GM21515 (cell line): ENCODE results near the gene PIP4K2B.
"Not testable (repeated sequence)": the region's sequence is repeated elsewhere in the genome, so short reads cannot be mapped to it uniquely, and the experiment has no call there.

Experiments used
- ATAC-seq: cut with Tn5 transposase; IDR thresholded peaks from one replicate; pipeline ENCODE4 v1.9.1; 2021; ENCODE audit not compliant: unreplicated experiment

The PIP4K2B gene

DNA sequence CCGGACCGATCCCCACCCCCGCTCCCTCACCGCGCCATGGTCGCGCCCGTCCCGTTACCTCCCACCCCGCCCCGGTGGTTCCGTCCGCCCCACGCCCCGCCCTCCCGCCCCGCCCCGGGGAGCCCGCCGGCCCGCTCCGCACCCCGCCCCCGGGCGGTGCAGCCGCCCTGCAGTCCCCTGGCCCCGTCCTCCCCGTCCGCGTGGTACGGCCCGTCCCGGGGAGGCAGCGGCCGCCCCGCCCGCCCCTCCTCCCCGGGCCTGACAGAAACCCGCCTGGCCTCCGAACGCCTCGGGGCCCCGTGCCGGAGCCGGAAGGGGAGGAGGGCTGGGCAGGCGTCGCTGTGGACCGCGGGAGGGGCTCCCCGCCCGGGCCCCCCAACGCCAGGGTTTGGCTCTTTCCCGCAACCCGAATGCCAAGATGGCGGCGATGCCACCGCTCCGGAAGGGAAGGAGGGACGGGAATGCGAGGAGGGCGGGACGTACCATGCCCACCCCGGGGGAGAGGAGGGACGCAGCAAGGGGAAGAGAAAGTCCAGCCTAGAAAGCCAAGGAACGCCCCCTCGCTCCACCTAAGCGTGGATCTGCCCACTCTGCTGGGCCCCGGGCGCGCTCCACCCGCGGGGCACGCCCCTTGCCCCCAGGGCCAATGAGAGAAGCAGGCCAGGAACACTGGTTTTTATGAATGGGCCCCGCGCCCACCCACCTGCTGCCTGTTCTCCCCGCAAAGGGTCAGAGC is at the start of gene PIP4K2B:
Gene PIP4K2B, minus strand, starts transcription at position 56 of the 736 bp plus-strand sequence. CDS start 132 bp downstream, outside the sequence.
- ATAC-seq = peak; percentile 71

DNA sequence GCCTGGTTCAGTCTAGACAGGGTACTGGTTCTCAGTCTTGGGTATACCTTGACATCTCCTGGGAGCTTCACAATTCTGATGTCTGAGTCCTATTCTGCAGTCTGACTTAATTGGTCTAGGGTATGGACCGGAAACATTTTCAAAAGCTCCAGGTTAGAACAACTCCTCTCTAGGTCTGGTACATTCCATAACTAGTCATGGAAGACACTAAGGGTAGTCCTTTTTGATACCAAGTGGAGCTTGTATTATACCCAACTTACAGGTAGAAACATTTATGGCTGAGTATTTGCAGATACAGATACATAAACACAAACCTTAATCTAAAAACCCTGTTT is 49.2 kb upstream of the PIP4K2B start:
- no peak for ATAC-seq

DNA sequence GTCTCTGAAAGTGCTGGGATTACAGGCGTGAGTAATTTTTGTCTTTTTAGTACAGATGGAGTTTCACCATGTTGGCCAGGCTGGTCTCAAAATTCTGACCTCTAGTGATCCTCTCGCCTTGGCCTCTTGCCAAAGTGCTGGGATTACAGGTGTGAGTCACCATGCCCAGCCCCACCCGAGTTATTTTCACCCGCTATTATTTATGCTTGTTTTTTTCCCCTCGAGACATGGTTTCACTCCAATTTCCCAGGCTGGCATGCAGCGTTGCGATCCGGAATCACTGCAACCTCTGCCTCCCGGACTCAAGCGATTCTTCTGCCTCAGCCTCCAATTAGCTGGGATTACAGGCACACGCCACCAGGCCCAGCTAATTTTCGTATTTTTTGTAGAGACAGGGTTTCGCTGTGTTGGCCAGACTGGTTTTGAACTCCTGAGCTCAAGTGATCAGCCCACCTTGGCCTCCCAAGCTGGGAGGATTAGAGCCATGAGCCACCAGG is 45.0 kb upstream of the PIP4K2B start:
- ATAC-seq = no peak

DNA sequence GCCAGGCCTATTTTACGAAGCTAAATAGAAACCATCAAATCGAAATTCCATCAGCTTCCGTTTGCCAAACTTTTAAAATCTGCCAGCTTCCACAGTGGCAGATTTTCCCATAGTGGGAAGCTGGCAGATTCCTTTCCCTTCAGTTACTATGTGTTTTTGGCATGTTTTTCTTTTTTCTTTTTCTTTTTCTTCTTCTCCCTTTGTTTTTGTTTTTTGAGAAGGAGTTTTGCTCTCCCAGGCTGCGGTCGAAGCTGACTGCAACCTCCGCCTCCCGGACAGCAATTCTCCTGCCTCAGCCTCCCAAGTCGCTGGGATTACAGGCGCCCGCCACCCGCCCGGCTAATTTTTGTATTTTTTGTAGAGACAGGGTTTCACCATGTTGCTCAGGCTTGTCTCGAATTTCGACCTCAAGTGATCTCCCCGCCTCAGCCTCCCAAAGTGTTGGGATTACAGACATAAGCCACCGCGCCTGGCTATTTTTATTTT is 26.4 kb upstream of the PIP4K2B start:
- no peak for ATAC-seq

DNA sequence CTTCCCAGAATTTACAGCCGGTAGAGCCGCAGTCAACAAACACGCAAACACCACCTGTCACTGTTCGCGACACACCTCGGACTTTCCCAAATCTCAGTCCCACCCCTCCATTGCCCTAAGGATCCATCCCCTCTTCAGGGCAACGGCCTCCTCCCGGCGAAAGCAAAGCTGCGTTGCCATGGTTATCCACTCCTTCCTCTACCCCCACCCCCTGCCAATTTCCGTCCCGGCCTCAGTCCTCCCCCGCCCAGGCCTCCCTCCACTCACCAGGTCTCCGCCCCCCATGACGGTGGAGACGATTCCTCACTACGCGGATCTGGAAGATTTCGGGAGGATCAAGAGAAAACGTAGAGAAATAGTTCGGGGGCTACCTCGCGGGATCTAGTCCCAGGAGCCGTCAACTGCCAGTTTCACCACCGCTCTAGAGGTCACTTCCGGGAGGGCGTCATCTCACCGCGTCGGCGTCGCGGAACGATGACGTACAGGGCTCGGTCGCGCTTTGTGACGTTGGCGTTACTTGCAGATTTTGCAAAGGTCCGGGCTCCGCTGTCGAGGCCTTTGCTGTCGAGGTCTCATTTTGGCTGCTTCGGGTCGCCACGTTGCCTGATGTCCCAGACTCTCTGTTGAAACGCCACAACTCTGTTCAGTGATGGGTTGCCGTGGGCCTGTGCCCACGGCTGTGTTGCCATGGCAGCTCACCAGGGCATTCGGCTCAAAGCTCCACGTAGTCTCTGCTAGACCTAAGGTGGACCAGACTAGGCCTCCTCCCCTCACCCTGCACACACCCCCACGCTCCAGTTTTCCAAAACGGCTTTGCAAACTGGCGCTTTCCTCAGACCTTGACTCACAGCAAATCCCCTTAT is 25.8 kb upstream of the PIP4K2B start, which contains the start of gene CWC25:
Gene CWC25, minus strand, starts transcription at position 423 of the 863 bp plus-strand sequence. Its CDS starts 138 bp downstream, at position 285.
- ATAC-seq = peak; percentile 70

DNA sequence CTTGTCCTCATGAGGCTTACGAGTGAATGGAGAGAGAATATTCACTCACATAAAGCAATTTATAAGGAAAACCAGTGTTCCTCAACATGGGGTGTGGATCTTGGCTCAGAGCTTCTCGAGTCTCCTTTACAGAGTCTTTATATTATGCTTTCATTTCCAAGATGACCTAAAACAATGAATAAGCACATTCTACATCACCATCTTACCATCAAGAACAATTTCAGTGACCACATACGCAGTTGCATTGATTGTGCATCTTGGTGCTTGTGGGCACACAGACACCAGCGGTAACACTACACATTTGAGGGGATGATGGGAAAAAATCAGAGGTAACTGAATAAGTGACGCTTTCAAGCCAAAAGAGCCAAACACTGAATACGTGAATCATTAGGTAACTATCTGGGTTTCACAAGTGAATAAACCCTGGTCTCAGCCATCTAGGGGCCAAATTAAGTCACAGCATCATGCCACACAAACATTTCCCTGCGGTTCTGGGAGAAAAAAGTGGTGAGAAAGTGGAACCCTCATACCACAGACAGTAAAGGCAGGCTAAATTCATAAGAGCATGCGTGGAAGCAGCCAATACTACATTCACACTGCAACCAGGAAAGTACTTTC is 16.3 kb upstream of the PIP4K2B start:
- no peak for ATAC-seq

DNA sequence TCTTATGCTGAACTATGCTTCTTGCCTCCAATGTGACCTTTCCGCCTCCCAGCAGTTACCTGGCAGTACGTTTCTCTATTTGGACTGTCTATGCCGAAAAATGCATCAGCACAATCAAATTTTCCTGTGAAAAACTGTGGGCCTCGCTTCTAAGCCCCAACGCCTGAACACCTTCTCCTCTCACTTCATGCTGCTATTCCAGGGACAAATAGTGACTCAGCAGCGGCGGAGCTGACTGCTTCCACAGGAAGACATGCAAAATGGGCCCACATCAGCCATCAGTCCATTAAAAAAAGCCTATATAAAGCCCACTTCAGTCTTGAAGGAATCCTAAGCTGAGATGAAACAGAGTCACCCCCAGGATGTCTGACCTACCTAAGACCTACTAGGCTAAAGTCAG is 10.5 kb upstream of the PIP4K2B start:
- no peak for ATAC-seq

DNA sequence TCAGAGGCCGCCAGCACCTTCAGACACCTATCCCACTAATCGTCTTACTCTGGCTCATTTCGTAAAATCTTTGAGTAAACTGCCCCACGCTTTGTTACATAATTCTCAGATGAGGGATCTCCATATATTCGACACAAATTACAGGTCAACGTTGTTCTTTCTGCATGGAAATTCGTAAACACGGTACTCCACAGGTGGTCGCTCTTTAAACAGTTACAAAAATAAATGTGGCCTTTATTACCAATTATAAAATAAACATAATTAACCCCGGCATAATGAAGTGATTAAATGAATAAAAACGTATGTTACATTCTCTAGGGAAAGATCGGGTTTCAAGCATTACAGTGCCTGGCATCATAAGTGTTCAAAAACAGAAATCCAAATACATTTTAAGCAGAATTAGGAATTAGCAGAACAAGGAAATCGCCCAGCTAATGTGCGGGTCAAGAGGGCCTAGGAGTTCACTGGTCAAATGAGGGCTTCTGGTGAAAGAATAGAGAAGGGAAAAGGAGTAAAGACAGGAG is 943 bp upstream of the PIP4K2B start:
- no peak for ATAC-seq

DNA sequence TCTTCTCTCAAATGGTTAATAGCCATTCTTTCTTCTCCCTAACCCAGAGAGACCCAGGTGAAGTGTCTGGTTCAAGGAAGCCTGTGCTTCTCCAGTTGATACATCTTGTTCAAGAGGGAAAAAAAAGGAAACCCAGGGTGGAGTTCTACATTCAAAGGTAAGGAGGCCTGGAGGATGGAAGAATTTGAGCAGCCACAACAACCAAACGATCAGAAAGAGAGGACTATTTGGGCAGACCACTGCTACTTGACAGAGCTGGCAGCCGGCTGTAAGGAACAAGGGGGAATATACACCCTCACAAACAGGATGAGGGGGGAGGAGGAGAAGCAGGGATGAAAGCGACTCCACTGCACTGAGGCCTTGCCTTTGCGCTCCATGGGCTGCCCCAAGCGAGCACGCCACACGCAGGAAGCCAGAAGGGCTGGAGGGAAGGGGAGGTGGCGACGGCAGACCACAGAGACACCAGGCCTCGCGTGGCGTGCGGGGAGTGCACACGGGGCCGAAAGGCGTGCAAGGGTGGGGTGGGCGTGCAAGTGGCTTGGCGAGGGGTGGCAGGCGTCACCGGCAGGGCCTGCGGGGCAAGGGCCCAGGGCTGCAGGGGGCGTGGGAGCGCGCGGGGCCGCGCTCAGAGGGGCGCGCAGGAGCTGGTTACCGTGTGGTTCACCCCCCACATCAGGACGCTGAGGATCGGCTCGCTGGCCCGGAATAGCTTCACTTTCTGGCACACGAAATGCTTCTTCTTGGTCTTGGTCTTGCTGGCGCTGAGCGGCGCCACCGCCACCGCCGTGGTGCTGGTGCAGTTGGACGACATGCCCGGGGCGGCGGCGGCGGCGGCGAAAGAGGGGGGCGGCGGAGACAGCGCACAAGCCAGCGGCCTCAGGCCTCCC is 499 bp downstream of the PIP4K2B start:
- ATAC-seq = peak; percentile 32

DNA sequence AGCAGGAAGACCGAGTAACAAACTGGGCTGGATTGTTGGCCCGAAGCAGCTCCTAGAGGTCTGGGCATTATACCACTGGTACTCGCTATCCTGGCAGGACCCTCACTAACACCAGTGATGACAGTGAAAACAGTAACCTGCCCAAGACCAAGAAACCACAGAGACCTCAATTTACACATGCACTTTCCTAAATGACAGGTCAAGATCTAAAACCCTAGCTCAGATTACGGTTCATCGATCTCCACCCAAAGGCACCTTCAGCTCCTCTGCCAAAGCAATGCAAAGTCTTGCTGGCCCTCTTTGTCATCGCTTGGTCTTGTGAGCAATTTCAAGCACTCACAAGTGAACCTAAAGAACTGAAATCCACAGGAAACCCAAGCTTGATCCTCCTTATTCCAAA is 1.5 kb downstream of the PIP4K2B start:
- no peak for ATAC-seq

DNA sequence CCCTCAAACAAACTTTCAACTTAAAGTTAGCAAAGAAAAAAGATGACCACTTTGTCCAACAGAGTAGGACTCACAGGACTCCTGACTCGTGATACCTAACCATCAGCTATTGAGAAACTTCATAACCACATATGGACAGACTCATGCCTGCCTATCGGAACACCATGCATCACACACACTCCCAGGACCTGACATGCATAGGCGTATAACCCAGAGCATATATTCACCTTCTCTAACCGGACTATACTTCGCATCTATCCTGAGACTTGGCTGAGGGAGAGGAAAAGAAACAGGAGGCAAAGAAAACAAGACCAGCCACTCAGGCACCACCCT is 2.2 kb downstream of the PIP4K2B start:
- ATAC-seq = no peak

DNA sequence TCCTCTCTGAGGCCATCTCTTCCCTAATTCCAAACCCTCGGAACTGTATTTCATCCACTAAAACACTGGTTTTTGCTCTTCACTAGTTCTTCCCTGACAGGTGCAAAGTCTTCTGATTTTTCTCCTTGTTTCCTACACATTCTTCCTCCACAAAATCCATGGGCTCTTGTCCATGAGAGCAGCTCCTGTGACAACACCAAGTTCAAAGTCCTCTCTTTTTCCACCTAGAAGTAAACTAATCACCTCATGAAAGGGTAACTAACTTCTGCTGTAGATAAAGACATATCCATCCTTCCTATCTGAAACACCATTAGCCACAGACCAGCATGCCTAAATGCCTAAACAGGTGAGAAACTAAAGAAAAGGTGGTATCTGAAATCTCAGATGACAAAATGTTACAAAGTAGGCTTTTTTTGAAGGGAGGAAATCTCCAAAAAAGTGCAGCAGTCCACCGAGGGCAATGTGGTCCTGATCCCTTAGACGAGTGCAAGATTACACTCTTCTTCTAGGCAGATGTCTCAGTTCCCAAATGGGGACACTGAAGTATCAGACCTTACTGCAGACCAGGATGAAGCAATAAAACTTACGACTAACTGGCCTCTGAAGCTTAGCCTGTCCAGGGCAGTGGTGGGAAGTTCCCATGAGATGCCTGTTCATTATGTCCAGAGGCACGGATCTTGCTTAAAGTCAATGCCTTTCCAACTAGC is 2.8 kb downstream of the PIP4K2B start:
- ATAC-seq = no peak

DNA sequence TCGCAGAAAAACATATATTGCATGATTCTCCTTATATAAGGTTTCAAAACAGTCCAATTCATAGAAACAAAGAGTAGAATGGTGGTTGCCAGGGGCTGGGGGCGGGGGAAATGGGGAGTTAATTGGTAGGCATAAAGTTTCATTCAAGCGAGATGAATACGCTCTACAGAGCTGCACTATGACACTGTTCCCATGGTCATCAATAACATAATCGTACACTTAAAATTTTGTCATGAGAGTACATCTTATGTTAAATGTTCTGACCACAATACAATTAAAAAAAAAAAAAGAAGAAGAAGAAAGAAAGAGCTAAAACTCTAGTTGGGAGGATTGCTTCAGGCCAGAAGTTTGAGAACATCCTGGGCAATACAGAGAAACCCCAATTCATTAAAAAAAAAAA is 5.1 kb downstream of the PIP4K2B start:
- ATAC-seq = no peak

DNA sequence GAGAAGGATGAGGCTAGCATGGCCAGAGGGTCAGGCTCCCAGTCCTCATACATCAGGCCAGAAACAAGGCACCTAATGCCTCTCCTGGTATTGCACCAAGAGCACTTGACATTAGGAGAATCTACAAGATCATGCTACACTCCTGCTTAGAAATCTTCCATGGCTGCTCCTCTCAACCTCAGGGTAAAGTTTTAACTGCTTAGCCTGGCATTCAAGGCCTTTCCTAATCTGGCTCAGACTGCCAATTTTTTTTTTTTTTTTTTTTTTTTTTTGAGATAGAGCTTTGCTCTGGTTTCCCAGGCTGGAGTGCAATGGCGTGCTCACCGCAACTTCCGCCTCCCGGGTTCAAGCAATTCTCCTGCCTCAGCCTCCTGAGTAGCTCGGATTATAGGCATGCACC is 8.2 kb downstream of the PIP4K2B start:
- no peak for ATAC-seq

DNA sequence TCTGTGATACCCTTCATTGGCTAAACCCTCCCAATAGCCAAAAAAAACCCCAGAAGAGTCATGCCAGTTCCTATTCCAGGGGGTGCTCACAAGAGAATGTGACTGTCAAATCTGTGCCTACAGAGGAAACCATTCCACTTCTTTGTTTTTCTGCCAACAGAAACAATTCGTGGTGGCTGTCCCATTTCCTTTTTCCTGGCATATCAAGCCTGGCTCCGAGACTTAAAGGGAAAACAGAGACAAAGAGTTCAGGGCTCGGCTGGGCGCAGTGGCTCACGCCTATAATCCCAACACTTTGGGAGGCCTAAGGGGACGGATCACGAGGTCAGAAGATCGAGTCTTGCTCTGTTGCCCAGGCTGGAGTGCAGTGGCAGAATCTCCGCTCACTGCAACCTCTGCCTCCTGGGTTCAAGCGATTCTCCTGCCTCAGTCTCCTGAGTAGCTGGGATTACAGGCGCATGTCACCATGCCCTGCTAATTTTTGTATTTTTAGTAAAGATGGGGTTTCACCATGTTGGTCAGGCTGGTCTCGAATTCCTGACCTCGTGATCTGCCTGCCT is 9.1 kb downstream of the PIP4K2B start:
- not testable (repeated sequence) for ATAC-seq

DNA sequence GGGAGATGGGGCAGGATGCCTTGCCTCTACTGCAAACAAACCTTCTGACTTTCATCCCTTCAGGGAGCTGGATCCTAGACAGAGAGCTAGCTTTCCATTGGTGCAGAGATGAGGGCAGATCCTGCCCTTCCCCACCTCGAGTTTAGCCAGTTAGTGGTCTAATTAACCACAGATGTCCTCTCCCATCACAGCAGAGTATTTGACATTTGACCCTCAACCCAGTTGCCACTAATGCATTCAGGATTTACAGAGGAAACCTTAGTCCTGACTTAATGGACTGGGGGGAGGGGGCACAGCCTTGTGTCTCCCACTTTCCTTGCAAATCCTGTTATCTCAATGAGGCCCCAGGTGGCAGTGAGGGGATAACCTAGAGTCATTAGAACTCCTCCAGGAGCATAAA is 10.2 kb downstream of the PIP4K2B start:
- no peak for ATAC-seq

DNA sequence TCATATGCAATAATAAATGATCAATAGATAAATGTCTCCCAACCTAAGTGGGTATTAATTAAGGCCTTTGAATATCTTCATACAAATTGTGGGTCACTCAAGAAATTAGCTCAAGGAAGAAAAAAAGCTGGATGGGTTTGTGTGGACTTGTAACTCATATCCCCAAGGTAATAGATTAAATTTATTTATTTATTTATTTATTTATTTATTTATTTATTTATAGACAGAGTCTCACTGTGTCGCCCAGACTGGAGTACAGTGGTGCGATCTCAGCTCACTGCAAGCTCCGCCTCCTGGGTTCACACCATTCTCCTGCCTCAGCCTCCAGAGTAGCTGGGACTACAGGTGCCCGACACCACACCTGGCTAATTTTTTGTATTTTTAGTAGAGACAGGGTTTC is 11.4 kb downstream of the PIP4K2B start:
- not testable (repeated sequence) for ATAC-seq

DNA sequence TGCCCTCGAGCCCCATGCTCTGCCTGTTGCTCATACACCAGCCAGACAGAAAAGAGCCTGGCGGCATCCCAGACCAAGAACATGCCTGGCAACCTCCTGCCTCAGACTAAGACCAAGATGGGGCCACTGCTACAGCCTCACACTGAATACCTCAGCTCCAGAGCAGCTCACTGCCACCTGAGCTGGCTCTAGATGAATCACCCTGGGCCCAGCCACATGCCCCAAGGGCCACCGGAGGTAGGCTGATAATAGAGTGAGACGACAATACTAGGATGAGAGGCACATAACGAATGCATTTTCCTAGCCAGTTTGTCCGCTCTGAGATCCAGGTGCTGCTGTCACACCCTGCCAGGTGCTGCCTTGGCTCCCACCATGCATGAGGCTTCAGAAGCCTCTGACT is 13.0 kb downstream of the PIP4K2B start:
- no peak for ATAC-seq

DNA sequence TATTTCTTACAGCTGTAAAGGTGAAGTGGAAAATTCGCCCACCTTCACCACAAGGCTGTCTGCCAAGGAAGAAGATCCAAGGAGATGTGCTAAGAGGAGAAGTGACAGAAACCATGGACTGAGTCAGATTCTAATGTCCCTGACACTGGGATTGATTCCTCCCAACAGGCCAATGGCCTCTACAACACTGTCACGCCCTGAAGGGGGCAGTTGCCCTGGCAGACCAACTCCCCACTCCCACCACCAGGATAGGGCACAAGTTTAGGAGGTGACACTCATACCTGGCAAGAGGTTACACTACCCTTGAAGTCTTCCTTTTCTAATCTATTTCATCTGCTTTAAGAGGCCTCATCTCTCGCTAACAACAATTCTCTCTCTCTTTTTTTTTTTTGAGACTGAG is 16.1 kb downstream of the PIP4K2B start:
- no peak for ATAC-seq
